Upper lobe of left lung (tissue), 6 donors: Measurements from ENCODE around the gene CALHM2. TPM values are rescaled to one million over a fixed set of nuclear protein-coding genes. Genes with fewer than 3 reads are reported as not detected.
A peak's percentile ranks its signal among the peaks of the same experiment; 100 is the strongest.

ENCODE experiments used
- ATAC-seq, 2 donors: fragments of 200-7000 bp; cut with Tn5 transposase; one replicate each; pipeline ENCODE4 v1.9.1; 2022; ENCODE audit warnings: mild to moderate bottlenecking in 2 of 2, moderate library complexity in 2 of 2; ENCODE audit not compliant: low FRiP score in 2 of 2
- DNase-seq, 2 donors: peaks; one replicate each; pipeline ENCODE4 v3.0.0-alpha.2; 2019 to 2020
- H3K27ac ChIP-seq, 4 donors: fragments of 200-600 bp; sonication (generic); one replicate each; pipeline ENCODE4 v1.5.1; 2016 to 2019
- H3K27me3 ChIP-seq, 4 donors: fragments of 200-600 bp; sonication (generic); one replicate each; pipeline ENCODE4 v1.5.1; 2017 to 2019
- H3K36me3 ChIP-seq, 4 donors: fragments of 200-600 bp; sonication (generic); one replicate each; pipeline ENCODE4 v1.5.1; 2016 to 2019
- H3K4me1 ChIP-seq, 4 donors: fragments of 200-600 bp; sonication (generic); one replicate each; pipeline ENCODE4 v1.5.1; 2018 to 2019
- H3K4me3 ChIP-seq, 4 donors: fragments of 200-600 bp; sonication (generic); one replicate each; pipeline ENCODE4 v1.5.1; 2017 to 2019; ENCODE audit warnings: mild to moderate bottlenecking in 2 of 4, moderate library complexity in 1 of 4
- H3K9me3 ChIP-seq, 4 donors: fragments of 200-600 bp; sonication (generic); one replicate each; pipeline ENCODE4 v1.5.1; 2018 to 2019
- EP300 ChIP-seq, 4 donors: sonication (generic); formaldehyde crosslinking; IDR thresholded peaks; one replicate each; pipeline ENCODE4 v1.5.1; 2017; ENCODE audit warnings: antibody characterized with exemption in 4 of 4, control low read depth in 2 of 4
- POLR2A ChIP-seq, 4 donors: fragments of 450-650 bp; IDR thresholded peaks; one replicate each; pipeline ENCODE4 v1.5.1; 2016 to 2017; ENCODE audit warnings: antibody characterized with exemption in 4 of 4, mild to moderate bottlenecking in 2 of 4
- POLR2AphosphoS5 ChIP-seq, 2 donors: sonication (generic); formaldehyde crosslinking; IDR thresholded peaks; one replicate each; pipeline ENCODE4 v1.5.1; 2017; ENCODE audit warnings: antibody characterized with exemption in 2 of 2
- WGBS, 2 donors: methylation state at CpG; one replicate each; pipeline ENCODE4 v1.1.5; 2017 to 2018; 5-methylcytosine and 5-hydroxymethylcytosine counted together
- total RNA-seq, 6 donors: library from RNA; depleted of rRNA in 4 of 6; stranded (reverse); fragments of >200 nt in 4 of 6; gene quantifications; one replicate each; pipeline versions ENCODE4 v1.1.0 to v1.2.1, GENCODE V29; 2016 to 2021
- TF ChIP-seq, protein P1 (sequence below), 6 experiments: fragments of 450-650 bp in 4 of 6; fragments of 200-600 bp in 2 of 6; sonication (generic) in 2 of 6; IDR thresholded peaks; one replicate each; pipeline ENCODE4 v1.5.1; 2016 to 2019; ENCODE audit warnings: antibody characterized with exemption in 6 of 6
- donor health status: DM: no; HTN: no; CAD: no; lungs with moderate emphysema.
- donor health status: DM: no; HTN: yes; CAD: no; lungs with severe emphysema.

CALHM2 gene
- total RNA-seq, 6 donors from 2014 or later = 25.6 to 56.8 (median 40.5) TPM

- Histone ChIP-seq H3K27ac (no peak overlapping the region), H3K36me3 (no peaks in the 10 kb centered on the region), H3K4me1 (no peaks in the 10 kb centered on the region), H3K9me3 (no peaks in the 10 kb centered on the region), H3K4me3 (no peak overlapping the region), H3K27me3 (no peaks in the 10 kb centered on the region)
- DNase-seq = no peak
- TF ChIP-seq, protein P1, sequence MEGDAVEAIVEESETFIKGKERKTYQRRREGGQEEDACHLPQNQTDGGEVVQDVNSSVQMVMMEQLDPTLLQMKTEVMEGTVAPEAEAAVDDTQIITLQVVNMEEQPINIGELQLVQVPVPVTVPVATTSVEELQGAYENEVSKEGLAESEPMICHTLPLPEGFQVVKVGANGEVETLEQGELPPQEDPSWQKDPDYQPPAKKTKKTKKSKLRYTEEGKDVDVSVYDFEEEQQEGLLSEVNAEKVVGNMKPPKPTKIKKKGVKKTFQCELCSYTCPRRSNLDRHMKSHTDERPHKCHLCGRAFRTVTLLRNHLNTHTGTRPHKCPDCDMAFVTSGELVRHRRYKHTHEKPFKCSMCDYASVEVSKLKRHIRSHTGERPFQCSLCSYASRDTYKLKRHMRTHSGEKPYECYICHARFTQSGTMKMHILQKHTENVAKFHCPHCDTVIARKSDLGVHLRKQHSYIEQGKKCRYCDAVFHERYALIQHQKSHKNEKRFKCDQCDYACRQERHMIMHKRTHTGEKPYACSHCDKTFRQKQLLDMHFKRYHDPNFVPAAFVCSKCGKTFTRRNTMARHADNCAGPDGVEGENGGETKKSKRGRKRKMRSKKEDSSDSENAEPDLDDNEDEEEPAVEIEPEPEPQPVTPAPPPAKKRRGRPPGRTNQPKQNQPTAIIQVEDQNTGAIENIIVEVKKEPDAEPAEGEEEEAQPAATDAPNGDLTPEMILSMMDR (IDR thresholded peaks at IDR 0.05) = no peak
- TF ChIP-seq EP300 (IDR thresholded peaks at IDR 0.05) = no peak
- no peak for TF ChIP-seq POLR2A (IDR thresholded peaks at IDR 0.05)
- TF ChIP-seq POLR2AphosphoS5 (IDR thresholded peaks at IDR 0.05) = no peak
- 69 to 77% methylated on average over 4 of the region's 4 CpGs for WGBS, 2 donors
- ATAC-seq = no peak
These were observed 11.3 kb upstream of the CALHM2 start for GRCh38 chr10:103463499-103463898.

- H3K27ac ChIP-seq = no peak overlapping the region
- H3K27me3 ChIP-seq = no peaks in the 10 kb centered on the region
- H3K36me3 ChIP-seq = no peaks in the 10 kb centered on the region
- H3K4me1 ChIP-seq = no peaks in the 10 kb centered on the region
- H3K9me3 ChIP-seq = no peaks in the 10 kb centered on the region
- WGBS, 2 donors = 69% methylated on average over 2 of the region's 4 CpGs; no CpG with 5 or more reads in 1 of the 2 donors
- H3K4me3 ChIP-seq = no peak overlapping the region
- TF ChIP-seq, protein P1 (IDR thresholded peaks at IDR 0.05) = no peak
- TF ChIP-seq POLR2A (IDR thresholded peaks at IDR 0.05) (no peak), EP300 (IDR thresholded peaks at IDR 0.05) (no peak), POLR2AphosphoS5 (IDR thresholded peaks at IDR 0.05) (no peak)
- no peak for ATAC-seq
- no peak for DNase-seq
These were observed 7.4 kb upstream of the CALHM2 start for GRCh38 chr10:103459615-103460014.

DNA sequence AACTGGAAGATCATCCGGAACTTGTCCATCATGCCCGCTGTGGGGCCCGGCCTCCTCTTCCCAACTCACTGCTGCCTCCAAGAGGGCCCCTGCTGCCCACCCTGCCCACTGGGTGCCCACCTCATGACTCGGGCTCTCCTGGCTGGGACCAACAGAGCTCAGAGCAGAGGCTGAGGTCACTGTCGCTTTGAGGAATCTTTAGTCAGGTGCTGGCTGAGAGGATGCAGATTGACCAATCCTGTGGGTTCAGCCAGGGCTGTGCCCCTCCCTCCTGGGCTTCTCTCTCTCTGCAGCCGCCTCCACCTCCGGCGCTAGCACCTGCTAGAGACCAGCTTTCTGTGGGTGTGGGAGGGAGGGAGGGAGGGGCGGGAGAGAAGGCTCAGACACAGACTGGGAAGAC is 6.5 kb upstream of the CALHM2 start, which contains the start of gene CALHM1:
CALHM1 (minus strand) TSS at position 181 of the 400 bp plus-strand sequence; CDS start at position 32, 149 bp downstream.
- 52 to 61% methylated on average over 5 to 9 of the region's 9 CpGs for WGBS, 2 donors

DNA sequence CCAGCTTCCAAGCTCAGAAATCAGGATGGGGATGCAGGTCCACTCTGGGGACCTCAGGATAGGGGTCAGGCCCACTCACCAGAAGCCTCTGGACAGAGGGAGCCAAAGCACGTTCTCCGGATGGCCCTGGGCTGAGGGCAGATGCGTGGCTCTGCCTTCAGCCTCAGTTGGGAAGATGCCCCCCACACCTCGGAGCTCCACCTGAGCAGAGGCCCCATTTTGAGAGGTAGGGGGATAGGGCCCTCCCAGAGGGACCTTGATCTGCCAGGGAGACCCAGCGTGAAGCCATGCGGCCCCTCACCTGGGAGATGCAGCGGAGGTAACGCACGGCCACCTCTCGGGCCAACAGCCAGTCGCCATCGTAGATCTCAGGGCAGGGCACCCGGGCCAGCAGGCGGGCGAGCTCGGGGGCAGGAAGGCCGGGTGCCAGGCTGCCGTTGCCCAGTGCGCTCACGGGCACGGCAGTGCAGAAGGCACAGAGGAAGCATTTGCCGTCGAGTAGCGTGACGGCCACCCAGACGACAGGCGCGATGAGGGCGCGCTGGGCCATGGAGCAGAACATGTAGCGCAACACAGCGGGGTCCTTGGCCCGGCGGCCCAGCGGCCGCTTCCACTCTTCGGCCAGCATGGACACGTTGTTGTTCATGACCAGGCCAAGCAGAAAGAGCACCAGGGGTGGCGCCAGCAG is 5.9 kb upstream of the CALHM2 start:
- DNase-seq = peak in 1 of 2 donors; percentile 84
- ATAC-seq = peak in 1 of 2 donors; percentile 5
- no peak for TF ChIP-seq POLR2AphosphoS5 (IDR thresholded peaks at IDR 0.05)
- TF ChIP-seq POLR2A (IDR thresholded peaks at IDR 0.05) = no peak
- TF ChIP-seq EP300 (IDR thresholded peaks at IDR 0.05) = no peak
- TF ChIP-seq, protein P1 (IDR thresholded peaks at IDR 0.05) = no peak
- Histone ChIP-seq H3K4me3 (no peak overlapping the region), H3K27ac (no peak overlapping the region), H3K9me3 (no peaks in the 10 kb centered on the region), H3K36me3 (no peaks in the 10 kb centered on the region), H3K27me3 (no peaks in the 10 kb centered on the region), H3K4me1 (peaks cover 0 to under 1% (median 0%) of the 10 kb centered on the region in 4 donors)
- WGBS, 2 donors = 94% methylated on average over 22 to 31 of the region's 39 CpGs

More for the DNA sequence above, 6.5 kb upstream of the CALHM2 start, which contains the start of gene CALHM1:
- no peak for ATAC-seq
- H3K27ac ChIP-seq = no peak within 1 kb of the TSS
- DNase-seq = no peak
- no peaks in the 10 kb centered on the region for H3K4me1 ChIP-seq
- no peak for TF ChIP-seq POLR2AphosphoS5 (IDR thresholded peaks at IDR 0.05)
- no peak for TF ChIP-seq EP300 (IDR thresholded peaks at IDR 0.05)
- TF ChIP-seq, protein P1 (IDR thresholded peaks at IDR 0.05) = no peak
- no peak for TF ChIP-seq POLR2A (IDR thresholded peaks at IDR 0.05)
- no peaks in the 10 kb centered on the region for H3K27me3 ChIP-seq
- H3K4me3 ChIP-seq = no peak within 1 kb of the TSS
- no peaks in the 10 kb centered on the region for H3K36me3 ChIP-seq
- no peaks in the 10 kb centered on the region for H3K9me3 ChIP-seq
